ENCODE data around the gene KRT14. TPM values are rescaled to one million over a fixed set of nuclear protein-coding genes. Genes with fewer than 3 reads are reported as not detected.
A peak's percentile ranks its signal among the peaks of the same experiment; 100 is the strongest.

The KRT14 gene
- total and polyA plus RNA-seq, 2 of the 4 experiments (the other 2 are of a cell fraction) = not detected

DNA sequence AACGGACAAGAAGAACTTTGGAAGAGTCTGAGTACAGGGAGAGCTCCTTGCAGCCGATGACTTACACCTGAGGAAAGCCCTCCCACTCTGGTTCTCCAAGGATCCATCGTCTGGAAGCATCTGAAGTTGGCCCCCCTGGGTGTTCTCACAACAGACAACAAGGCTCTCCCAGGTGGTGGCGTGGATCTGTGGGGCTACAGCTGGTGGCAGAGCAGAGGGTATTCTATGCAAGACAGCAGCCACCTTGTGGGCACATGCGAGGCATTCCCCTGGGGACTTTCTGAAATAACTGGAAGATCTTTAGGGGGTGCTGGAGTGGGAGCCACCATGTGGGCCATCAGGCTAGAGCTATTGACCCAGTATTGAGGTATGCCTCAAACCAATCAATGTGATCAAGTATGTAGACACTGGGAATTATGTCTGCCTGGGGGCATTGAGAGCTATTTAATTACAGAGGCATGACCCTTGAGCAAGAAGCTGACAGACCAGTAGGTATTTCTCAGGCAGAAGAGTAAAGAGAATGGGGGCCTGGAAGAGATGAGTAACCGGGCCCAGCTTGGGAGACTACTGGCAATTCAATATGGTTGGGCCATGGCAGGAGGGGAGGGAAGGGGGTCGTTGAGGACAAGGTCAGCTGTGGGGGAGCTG is 51.7 kb downstream of the KRT14 start:
- dilution Hi-C loops (cut with HindIII; ENCODE audit: low sequenced_read_pairs, unreplicated experiment) (no loop called here), intact Hi-C loops (cut with micrococcal nuclease) (no loop called here), in situ Hi-C loops (cut with MboI; ENCODE audit: low sequenced_read_pairs) (no loop called here)
- no peak overlapping the region for H3K9ac ChIP-seq (ENCODE audit: low read depth, low read length)
- H3K4me1 ChIP-seq (ENCODE audit: control insufficient read depth, insufficient read depth, low read length) = peaks cover 25% of the 10 kb centered on the region
- ChIA-PET POLR2A (ENCODE audit: unreplicated experiment) (no interaction called here), CTCF (no interaction called here)
- WGBS, 2 experiments (ENCODE audit: extremely low coverage in 2 of 2, insufficient read length in 1 of 2) = 20% methylated on average over 1 of the region's 7 CpGs; no CpG with 5 or more reads in 1 of the 2 experiments
- no peak overlapping the region for H2BK20ac ChIP-seq (ENCODE audit: low read depth, low read length)
- no peaks in the 10 kb centered on the region for H4K20me1 ChIP-seq (ENCODE audit: insufficient read depth, low read length)
- H4K91ac ChIP-seq (ENCODE audit: insufficient read depth, low read depth, low read length) = no peak overlapping the region
- H2BK5ac ChIP-seq (ENCODE audit: low read depth, low read length, poor library complexity, severe bottlenecking) = no peak overlapping the region
- TF ChIP-seq RFX5 (IDR thresholded peaks at IDR 0.05; ENCODE audit: low read depth, low read length) (no peak), BHLHE40 (IDR thresholded peaks at IDR 0.05; ENCODE audit: low read depth, low read length) (no peak), MAFK (IDR thresholded peaks at IDR 0.05; ENCODE audit: low read depth, low read length) (no peak), CHD1 (IDR thresholded peaks at IDR 0.05; ENCODE audit: low read depth, low read length) (no peak), MXI1 (IDR thresholded peaks at IDR 0.05; ENCODE audit: borderline replicate concordance, low read depth, low read length) (no peak), RCOR1 (IDR thresholded peaks at IDR 0.05; ENCODE audit: insufficient replicate concordance, low read length) (no peak)
- TF ChIP-seq, protein P1, sequence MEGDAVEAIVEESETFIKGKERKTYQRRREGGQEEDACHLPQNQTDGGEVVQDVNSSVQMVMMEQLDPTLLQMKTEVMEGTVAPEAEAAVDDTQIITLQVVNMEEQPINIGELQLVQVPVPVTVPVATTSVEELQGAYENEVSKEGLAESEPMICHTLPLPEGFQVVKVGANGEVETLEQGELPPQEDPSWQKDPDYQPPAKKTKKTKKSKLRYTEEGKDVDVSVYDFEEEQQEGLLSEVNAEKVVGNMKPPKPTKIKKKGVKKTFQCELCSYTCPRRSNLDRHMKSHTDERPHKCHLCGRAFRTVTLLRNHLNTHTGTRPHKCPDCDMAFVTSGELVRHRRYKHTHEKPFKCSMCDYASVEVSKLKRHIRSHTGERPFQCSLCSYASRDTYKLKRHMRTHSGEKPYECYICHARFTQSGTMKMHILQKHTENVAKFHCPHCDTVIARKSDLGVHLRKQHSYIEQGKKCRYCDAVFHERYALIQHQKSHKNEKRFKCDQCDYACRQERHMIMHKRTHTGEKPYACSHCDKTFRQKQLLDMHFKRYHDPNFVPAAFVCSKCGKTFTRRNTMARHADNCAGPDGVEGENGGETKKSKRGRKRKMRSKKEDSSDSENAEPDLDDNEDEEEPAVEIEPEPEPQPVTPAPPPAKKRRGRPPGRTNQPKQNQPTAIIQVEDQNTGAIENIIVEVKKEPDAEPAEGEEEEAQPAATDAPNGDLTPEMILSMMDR (conservative IDR thresholded peaks at IDR 0.05; ENCODE audit: low read depth, low read length) = no peak
- TF ChIP-seq, protein P2, sequence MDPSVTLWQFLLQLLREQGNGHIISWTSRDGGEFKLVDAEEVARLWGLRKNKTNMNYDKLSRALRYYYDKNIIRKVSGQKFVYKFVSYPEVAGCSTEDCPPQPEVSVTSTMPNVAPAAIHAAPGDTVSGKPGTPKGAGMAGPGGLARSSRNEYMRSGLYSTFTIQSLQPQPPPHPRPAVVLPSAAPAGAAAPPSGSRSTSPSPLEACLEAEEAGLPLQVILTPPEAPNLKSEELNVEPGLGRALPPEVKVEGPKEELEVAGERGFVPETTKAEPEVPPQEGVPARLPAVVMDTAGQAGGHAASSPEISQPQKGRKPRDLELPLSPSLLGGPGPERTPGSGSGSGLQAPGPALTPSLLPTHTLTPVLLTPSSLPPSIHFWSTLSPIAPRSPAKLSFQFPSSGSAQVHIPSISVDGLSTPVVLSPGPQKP (IDR thresholded peaks at IDR 0.05; ENCODE audit: borderline replicate concordance, low read depth, low read length) = no peak
- BruUV-seq (replicated peaks) = no TSS peak
- no peaks in the 10 kb centered on the region for H3K27me3 ChIP-seq (ENCODE audit: control insufficient read depth, insufficient read depth, low read length)
- H3K36me3 ChIP-seq (ENCODE audit: control insufficient read depth, insufficient read depth, low read length) = no peaks in the 10 kb centered on the region
- no peaks in the 10 kb centered on the region for H3K79me1 ChIP-seq (ENCODE audit: low read depth in 1 of 2, low read length in 2 of 2)
- no peak overlapping the region for H4K8ac ChIP-seq (ENCODE audit: low read depth in 2 of 2, low read length in 2 of 2)
- H3K18ac ChIP-seq (ENCODE audit: low read depth, low read length) = no peak overlapping the region
- no peak overlapping the region for H3K14ac ChIP-seq (replicated peaks; ENCODE audit: low read depth, low read length)
- no peak overlapping the region for H4K5ac ChIP-seq (ENCODE audit: low read depth, low read length)
- H2BK15ac ChIP-seq (ENCODE audit: low read depth, low read length) = no peak overlapping the region
- no peak overlapping the region for H2AK9ac ChIP-seq (replicated peaks; ENCODE audit: low read depth, low read length, poor library complexity)
- H3K4me3 ChIP-seq (ENCODE audit: insufficient read depth, low read depth, low read length) = no peak overlapping the region
- H2BK120ac ChIP-seq (ENCODE audit: low read depth, low read length) = peak overlapping the region; percentile 38; the same call in 1 of the 2 replicates
- H3K4me2 ChIP-seq (ENCODE audit: low read depth, low read length) = no peak overlapping the region
- peak overlapping the region; percentile 60; the same call in 1 of the 2 replicates for H2AK5ac ChIP-seq (ENCODE audit: low read depth, low read length)
- no peak overlapping the region for H2AFZ ChIP-seq (replicated peaks; ENCODE audit: low read length, poor library complexity)
- ATAC-seq (ENCODE audit: low read depth) (no peak), DNase-seq (no peak)
- H3K9me1 ChIP-seq (ENCODE audit: insufficient read depth, low read length) = peaks cover 21% of the 10 kb centered on the region
- H3K23ac ChIP-seq (ENCODE audit: low read depth, low read length) = no peak overlapping the region
- H3K4ac ChIP-seq (ENCODE audit: low read depth, low read length) = no peak overlapping the region
- no peak overlapping the region for H3K27ac ChIP-seq (ENCODE audit: insufficient read depth, low read length)
- H3K9me3 ChIP-seq (ENCODE audit: control insufficient read depth, insufficient read depth, low read length) = no peaks in the 10 kb centered on the region
- no peak overlapping the region for H3K56ac ChIP-seq (ENCODE audit: extremely low read depth, insufficient read depth, low read length)

Data from IMR-90 (cell line).